Progenitor cell of endocrine pancreas (in vitro differentiated cells): Measurements from ENCODE around the gene NEGR1. TPM values are rescaled to one million over a fixed set of nuclear protein-coding genes. Genes with fewer than 3 reads are reported as not detected.

Experiments
- DNase-seq: peaks from one replicate; pipeline ENCODE4 v3.0.0; 2021; ENCODE audit warnings: low spot score; ENCODE audit not compliant: unreplicated experiment
- H3K27ac Mint-ChIP-seq: 2 replicates; pipeline ENCODE4 v1.8.0; 2021; ENCODE audit warnings: mild to moderate bottlenecking, moderate library complexity, mixed read lengths
- H3K27me3 Mint-ChIP-seq: 2 replicates; pipeline ENCODE4 v1.8.0; 2021; ENCODE audit warnings: mixed read lengths
- H3K36me3 Mint-ChIP-seq: 2 replicates; pipeline ENCODE4 v1.8.0; 2022; ENCODE audit warnings: mixed read lengths; ENCODE audit not compliant: insufficient read depth
- H3K4me1 Mint-ChIP-seq: 2 replicates; pipeline ENCODE4 v1.8.0; 2021; ENCODE audit warnings: low read depth, mixed read lengths
- H3K4me3 Mint-ChIP-seq: 2 replicates; pipeline ENCODE4 v1.8.0; 2021; ENCODE audit warnings: low read depth, mild to moderate bottlenecking, moderate library complexity, mixed read lengths
- H3K9me3 Mint-ChIP-seq: 2 replicates; pipeline ENCODE4 v1.8.0; 2021; ENCODE audit warnings: low read depth, mixed read lengths
- CTCF ChIP-seq: fragments of 200-600 bp; sonication (generic); IDR thresholded peaks from one replicate; pipeline ENCODE4 v1.5.0; 2021; ENCODE audit warnings: antibody characterized with exemption, mild to moderate bottlenecking; ENCODE audit not compliant: unreplicated experiment
- total RNA-seq: library from RNA; stranded (reverse); gene quantifications from 2 replicates; pipeline ENCODE4 v1.2.1, GENCODE V29; 2021

NEGR1 gene
- total RNA-seq, 1 donor from 2014 or later: 3.1 TPM

GRCh38 chr1:72283307-72284083 lies 1.2 kb upstream of the NEGR1 start:
- Mint-ChIP-seq H3K9me3 (no peaks in the 10 kb centered on the region), H3K27me3 (peaks cover 29% of the 10 kb centered on the region)

GRCh38 chr1:72283022-72283306 lies 625 bp upstream of the NEGR1 start:
- TF ChIP-seq CTCF: peak; percentile 18
- Mint-ChIP-seq H3K27ac (no peak overlapping the region), H3K36me3 (no peaks in the 10 kb centered on the region), H3K4me1 (peaks cover 10% of the 10 kb centered on the region), H3K4me3 (no peak overlapping the region), H3K9me3 (no peaks in the 10 kb centered on the region), H3K27me3 (peaks cover 29% of the 10 kb centered on the region)
- DNase-seq: no peak

More at GRCh38 chr1:72283307-72284083, 1.2 kb upstream of the NEGR1 start:
- Mint-ChIP-seq H3K4me1 (peaks cover 10% of the 10 kb centered on the region), H3K4me3 (no peak overlapping the region), H3K36me3 (no peaks in the 10 kb centered on the region), H3K27ac (no peak overlapping the region)
- peak; percentile 33 for DNase-seq
- TF ChIP-seq CTCF: no peak

- peak overlapping the region; percentile 73 for H3K4me3 Mint-ChIP-seq
- TF ChIP-seq CTCF: no peak
- H3K9me3 Mint-ChIP-seq: no peaks in the 10 kb centered on the region
- peaks cover 10% of the 10 kb centered on the region for H3K4me1 Mint-ChIP-seq
- H3K27me3 Mint-ChIP-seq: peaks cover 28% of the 10 kb centered on the region
- DNase-seq: no peak
- H3K27ac Mint-ChIP-seq: no peak overlapping the region
- no peaks in the 10 kb centered on the region for H3K36me3 Mint-ChIP-seq
These were observed 585 bp downstream of the NEGR1 start for GRCh38 chr1:72281637-72282270.

GRCh38 chr1:72281144-72281543 lies 1.2 kb downstream of the NEGR1 start:
- H3K9me3 Mint-ChIP-seq: no peaks in the 10 kb centered on the region
- DNase-seq: no peak
- TF ChIP-seq CTCF: no peak
- peaks cover 25% of the 10 kb centered on the region for H3K27me3 Mint-ChIP-seq
- H3K4me1 Mint-ChIP-seq: peaks cover 10% of the 10 kb centered on the region
- no peaks in the 10 kb centered on the region for H3K36me3 Mint-ChIP-seq
- H3K4me3 Mint-ChIP-seq: peak overlapping the region; percentile 73
- no peak overlapping the region for H3K27ac Mint-ChIP-seq

- Mint-ChIP-seq H3K27ac (no peak overlapping the region), H3K4me1 (peaks cover 10% of the 10 kb centered on the region), H3K4me3 (no peak overlapping the region), H3K9me3 (no peaks in the 10 kb centered on the region), H3K36me3 (no peaks in the 10 kb centered on the region), H3K27me3 (peaks cover 25% of the 10 kb centered on the region)
- no peak for TF ChIP-seq CTCF
- DNase-seq: no peak
These were observed 1.6 kb downstream of the NEGR1 start for GRCh38 chr1:72280711-72281110.
